HG03439 (cell line): Measurements from ENCODE around the gene FREM1.

Experiments used
- ATAC-seq: cut with Tn5 transposase; IDR thresholded peaks from one replicate; pipeline ENCODE4 v1.9.1; 2021; ENCODE audit warnings: mild to moderate bottlenecking, moderate library complexity; ENCODE audit not compliant: unreplicated experiment

The FREM1 gene

DNA sequence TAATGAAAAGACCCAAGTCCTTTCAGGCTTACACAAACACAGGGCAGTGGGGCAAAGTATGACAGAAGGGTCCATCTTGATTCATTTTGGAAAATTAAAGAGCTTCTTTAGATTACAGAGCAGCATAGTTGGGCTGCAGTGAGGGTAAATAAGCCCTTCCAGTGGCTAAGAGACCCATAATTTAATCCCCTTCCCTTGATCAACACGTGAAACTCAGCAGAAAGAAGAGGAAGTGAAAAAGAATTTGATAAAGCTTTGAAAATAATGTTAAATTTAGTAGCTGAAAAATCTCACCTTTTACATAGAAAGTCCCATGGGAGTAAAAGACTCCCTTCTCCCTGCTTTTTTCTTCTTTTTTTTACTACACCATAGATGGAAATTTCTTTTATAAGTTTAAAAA lies 87.6 kb downstream of the FREM1 start:
- ATAC-seq = no peak

DNA sequence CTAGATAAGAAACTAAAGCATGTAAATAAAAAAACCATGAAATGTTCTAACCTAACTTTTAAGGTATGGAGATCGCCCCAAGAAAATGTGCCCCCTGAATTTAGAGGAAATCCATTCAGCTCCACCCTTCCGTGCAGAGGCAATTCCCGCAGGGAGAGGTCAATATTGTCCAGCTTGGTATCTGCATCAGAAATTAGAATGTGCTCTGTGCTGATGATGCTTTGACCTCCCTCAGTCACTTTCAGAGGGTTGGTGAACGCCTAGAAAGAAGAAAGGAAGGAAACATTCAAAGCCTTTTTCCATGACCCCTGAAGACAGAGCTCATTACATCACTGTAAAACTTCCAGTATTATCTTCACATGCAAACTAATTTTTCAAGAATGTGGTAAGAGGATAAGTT lies 91.0 kb downstream of the FREM1 start:
- no peak for ATAC-seq

DNA sequence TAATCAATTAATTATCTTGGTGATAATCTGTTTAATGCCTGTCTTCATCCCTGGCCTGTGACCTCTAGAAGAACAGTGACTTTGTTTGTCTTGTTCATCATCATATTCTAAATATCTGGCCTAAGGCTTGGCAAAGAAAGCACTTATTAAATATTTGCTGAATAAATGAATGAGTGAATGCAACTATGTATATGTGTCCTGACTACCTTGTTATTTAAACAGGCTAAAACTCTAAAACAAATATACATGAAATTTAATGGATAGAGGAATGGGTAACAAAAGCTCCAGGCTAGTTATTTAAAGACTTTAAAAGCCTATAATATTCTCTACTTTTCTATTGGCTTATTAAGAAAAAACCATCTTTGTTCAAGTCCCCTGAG lies 96.0 kb downstream of the FREM1 start:
- ATAC-seq = no peak

DNA sequence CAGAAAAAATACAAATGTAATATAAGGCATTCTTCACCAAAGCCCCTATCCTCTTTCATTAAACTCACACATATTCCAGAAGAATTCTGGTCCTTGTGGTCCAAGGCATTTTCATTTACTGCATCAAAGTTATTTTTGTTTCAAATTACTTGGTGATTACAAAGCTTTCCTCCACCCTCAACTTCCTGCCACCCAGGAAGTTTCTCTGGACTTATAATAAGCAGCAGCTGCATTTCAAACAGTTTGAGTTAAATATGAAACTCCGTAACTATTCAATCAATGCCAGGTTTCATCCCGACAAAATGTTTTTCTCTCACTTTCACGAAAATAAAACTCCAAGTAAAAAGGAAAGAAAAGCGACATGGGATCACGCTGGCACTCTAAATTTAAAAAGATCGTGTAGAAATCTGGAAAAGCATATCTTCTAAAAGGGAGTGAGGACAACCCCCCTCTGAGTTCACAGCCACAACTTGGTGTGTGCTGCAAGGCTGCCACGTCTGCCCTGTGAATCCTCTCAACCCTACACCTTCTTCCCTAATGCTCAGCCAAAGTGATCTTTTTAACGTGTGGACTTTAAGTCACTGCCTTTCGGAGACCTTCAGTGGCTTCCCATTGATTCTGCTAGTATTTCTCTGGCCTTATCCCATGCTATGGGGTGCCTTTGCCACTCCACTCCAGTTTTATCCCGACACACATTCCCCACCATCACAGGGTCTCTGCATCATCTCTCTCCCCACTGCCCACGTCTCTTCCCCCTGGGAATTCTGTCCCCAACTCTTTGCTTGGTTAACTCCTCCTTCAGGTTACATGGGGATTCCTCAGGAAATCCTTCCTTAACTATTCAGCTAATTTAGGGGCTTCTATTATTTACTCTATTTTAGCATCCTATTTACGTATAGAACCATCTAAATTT lies 96.6 kb downstream of the FREM1 start:
- ATAC-seq = no peak

DNA sequence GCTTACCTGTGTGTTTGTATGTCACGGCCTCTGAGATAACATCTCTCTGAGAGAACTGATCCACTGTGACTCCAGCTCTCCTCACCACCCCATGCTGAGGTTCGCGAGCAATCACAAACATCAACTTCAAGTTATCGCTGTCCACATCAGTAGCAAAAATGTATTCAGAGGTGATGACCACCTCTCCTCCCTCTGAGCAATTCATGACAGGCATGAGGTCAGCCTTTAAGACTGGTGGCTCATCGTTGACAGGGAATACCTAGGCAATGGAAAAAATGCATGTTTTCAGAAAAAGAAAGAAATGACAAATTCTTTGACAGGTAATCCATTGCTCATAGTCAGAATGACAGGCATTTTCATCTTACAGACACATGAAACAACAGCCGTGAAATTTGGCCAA lies 97.4 kb downstream of the FREM1 start:
- no peak for ATAC-seq

DNA sequence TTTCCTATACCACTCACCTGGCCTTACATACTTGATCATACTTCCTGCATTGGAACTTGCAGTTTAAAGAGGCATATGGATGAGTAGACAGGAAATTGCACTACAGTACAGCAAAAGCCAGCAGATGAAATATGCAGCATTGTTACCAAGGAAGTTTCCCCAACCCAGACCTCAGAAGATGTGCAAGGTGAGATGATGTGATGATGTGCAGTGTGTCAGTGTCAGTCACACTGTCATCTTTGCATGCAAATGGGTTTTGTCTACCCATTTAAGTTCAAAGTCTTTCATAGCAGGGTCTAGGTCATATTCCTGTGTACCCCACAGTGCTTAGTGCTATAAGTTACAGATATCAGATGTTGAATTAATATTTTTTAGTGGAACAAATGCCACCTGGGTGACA lies 98.4 kb downstream of the FREM1 start:
- no peak for ATAC-seq

DNA sequence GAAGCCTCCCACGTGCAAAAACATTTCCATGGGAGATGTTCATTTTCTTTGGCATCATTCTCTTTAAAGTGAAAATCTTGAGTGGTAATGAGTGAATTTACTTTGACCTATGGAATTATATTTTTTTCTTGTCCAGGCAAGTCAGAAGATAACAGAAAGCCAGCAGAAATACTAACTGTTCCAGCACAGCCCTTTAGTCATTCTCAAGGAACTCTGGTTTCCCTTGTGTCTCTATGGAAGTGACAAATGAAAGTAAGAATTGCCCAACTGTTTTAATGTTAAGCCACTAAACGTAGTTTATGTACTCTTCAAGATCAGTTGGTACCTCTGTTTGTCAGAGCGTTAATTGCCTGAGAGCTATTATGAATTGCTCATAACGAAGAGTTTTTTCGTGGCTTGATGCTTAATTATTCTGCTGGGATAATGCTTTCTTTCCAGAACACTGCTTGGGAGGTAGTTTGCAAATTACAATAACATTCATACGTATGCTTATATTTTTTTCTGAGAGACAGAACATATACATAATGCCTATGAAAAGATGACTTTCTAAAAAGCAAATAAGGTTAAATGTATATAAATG lies 103.2 kb downstream of the FREM1 start:
- no peak for ATAC-seq

DNA sequence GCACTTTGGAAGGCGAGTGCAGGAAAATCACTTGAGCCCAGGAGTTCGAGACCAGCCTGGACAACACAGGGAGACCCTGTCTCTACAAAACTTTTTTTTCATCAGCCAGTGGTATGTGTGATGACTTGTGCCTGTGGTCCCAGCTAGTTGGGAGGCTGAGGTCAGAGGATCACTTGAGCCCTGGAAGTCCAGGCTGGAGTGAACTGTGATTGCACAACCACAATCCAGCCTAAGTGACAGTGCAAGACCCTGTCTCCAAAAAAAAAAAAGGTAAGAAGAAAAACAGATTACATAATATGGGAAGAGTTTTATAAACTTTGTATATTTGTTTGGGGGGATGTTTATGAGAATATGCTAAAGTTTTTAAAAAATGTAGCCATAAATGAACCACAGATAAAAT lies 111.2 kb downstream of the FREM1 start:
- ATAC-seq = no peak

DNA sequence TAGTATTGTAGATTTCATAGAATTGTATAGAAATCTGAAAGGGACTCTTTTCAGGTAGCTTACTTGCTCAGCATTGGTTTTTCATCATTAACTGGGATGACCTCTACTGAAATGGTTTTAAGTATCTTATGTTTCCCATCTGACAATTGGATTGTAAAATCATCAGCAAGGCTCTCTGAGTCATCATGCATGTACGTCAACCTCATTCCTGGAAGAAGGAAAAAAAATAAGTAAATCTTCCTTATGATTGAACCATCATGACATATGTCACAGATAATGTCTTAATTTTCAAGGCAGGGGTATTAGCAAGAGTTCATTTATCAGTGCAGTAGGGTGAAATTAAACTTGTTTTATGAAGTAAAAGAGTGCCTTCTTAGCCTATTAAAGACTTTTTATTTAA lies 112.8 kb downstream of the FREM1 start:
- ATAC-seq = no peak

DNA sequence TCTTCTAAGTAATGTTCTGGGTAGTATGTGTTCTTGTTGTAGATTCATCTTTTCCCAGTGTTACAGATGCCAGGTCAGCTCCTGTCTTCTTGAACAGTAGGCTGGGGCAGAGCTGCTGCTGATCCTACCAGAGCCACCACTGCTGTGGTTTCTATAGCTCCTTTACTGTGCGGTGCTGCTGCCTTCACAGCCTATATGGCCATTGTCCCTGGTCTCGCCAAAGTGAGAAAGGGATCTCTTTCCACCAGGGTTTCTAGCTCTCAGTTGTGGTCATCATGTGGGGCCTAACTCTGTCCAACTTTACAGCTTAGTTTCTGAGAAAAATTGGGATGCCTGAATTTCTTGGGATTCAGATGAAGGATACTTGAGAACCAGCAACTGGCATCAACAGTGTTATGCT lies 116.8 kb downstream of the FREM1 start:
- no peak for ATAC-seq

DNA sequence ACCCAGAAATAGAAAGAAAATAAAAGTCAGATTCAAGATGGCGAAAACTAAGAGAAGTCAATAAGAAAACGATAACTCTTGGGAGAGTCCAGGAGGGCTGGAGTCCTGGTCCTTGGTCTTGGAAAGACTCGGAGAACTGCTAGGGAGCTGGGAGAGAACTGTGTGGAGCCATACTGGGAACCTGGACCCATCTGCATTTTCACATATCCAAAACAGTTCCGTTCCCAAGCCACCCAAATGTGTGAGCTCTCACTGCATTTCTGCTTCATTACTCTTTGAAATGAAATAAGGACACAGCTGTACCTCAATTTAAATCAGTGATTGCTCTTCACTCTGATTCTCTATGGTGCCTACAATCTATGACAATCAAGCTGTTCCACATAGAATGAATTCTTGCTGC lies 119.6 kb downstream of the FREM1 start:
- no peak for ATAC-seq

DNA sequence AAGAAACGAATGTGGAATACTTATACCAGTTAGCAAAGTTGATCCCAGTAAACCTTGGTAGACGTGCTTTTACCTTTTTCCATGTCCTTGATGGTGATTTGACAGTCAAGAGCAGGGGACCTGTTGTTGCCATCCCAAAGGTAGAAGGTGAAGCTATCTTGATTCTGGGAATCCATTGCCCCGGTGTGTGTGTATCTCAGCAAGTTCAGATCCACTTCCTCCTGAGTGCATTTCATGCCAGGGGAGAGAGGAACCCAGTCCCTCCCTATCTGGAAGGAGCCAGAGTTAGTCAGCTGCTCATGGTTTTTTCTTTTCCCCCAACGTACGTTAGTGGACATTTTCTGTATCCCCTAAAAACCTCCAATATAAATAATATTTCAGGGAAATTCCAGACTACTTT lies 121.4 kb downstream of the FREM1 start:
- no peak for ATAC-seq

DNA sequence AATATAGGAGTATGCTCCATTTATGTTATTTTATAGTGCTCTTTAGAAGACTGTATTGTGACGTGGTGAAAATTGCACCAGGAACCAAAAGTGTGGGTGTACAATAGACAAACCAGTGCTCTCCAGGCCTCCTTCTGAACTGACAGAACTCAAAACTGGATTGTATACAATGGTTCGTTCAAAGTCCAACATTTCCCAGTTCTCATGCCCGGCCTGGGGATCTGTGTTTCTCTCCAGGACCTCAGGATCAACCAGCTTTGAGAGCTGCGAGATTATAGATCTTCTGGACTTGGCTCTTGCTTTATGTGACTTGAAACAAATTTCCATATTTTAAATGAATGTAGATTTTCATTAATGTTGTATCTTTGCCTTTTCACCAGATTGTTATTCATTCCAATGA lies 126.9 kb downstream of the FREM1 start:
- no peak for ATAC-seq

DNA sequence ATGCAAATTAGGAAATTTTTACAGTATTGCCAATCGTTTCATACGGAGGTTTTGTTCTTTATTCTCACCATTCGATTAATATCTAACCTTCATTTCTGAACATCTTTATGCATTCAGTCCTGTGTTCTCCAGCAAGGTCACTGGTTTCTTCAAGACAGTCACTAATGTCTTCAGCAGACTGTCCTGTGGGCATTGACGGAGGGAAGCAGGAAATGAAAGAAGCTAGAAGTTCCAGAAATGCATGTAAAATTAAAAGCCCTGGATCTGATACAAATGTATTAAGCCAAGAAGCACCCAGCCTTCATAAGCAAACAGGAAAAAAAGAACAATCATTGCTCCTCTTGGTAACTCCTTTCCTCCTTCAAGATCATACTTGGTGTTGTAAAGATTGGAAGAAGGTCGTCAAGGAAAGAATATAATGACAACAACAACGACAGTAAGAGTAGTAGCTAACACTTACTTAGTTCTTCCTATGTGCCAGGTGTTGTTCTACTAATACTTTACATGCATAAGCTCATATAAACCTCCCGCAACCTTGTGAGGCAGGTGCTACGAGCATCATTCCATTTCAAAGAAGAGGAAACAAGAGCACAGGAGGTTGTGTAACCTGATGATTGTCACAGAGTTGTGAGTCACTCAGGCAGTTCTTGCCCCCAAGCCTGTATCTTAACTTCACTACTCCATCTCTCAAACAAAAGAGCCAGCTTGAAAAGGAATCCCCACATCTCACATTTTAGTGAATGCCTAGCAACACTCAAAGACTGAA lies 127.8 kb downstream of the FREM1 start:
- ATAC-seq = no peak

DNA sequence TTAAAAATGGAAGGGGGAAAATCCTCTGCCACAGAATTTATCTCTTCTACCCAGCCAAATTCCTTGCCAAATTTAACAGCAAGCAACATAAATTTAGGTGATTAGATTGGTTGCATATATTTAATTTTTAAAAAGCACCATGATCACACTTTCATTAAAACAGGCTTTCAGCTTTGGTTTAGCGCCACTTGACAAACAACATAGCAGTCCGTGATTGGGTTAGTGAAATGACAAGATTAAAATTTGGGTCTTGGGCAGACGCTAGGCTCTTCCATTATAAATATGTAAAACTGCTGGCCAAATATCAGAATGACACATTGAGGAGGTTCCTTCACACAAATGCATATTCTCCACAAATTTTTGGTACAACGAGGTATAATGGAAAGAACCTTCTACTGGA lies 129.5 kb downstream of the FREM1 start:
- ATAC-seq = no peak

DNA sequence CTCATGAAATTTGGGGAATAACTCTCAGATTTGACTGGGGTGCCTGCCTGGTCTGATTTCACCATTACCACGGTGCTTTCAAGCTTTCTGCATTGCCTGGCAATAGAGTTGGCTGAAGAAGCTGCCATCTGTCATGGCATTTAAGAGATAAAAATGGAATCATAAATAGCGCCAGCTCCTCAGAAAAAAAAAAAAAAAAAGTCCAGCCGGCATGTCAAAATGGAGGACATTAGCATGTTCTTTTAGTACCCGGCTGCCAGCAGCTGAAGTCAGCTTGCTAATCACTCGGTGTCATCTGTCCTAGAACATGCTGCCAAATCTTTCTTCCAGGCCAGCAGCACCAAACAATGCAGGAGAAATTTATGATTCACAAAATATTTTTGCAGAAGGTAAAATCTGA lies 130.0 kb downstream of the FREM1 start:
- no peak for ATAC-seq

DNA sequence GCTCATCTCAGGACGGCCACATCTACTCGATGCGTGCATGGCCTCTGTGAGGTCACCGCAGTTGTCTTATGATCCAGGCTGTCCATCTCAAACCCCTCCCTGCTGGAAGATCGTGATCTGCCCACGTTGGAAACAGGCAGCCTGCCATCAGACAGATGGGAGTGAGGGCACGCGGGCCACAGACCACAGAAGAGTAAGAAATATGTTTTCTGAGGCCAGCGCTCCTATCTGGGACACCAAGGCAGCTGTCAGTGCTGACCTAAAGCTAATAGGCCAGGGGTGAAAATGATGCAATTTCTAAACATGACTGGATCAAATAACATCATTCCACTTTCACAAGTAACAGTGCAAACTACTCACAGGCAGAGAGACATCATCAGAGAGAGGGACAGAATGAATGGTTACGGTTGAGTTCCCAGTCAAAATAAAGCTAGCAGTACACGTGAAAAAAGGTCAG lies 130.6 kb downstream of the FREM1 start:
- ATAC-seq = no peak

DNA sequence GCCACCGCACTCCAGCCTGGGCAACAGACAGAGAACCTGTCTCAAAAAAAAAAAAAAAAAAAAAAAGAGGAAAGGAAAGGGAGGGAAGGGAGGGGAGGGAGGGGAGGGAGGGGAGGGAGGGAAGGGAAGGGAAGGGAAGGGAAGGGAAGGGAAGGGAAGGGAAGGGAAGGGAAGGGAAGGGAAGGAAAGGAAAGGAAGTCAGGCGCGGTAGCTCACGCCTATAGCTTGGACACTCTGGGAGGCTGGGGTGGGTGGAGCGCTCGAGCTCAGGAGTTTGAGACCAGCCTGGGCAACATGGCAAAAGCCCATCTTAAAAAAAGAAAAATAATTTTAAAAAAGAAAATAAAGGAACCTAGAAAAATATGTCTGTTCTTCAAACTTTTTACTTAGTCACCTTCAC lies 131.7 kb downstream of the FREM1 start:
- ATAC-seq = no peak

DNA sequence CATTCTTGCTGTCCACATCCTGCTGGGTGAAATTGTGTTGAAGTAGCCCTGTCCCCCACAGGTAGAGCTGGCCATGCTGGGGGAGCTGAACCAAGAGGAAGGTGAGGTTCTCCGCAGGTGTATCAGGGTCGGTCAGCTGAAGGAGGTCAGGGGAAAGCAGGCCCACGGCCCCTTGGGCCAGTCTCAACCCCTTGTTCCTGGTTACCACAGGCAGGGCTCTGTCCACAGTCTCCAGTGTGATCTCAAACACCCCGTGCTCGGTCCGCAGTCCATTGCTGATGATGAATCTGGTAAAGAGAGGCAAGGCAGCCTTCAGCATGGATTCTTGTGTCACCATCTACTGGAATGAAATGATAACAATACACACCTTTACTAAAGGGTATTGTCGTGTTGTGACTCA lies 134.3 kb downstream of the FREM1 start:
- ATAC-seq = no peak

DNA sequence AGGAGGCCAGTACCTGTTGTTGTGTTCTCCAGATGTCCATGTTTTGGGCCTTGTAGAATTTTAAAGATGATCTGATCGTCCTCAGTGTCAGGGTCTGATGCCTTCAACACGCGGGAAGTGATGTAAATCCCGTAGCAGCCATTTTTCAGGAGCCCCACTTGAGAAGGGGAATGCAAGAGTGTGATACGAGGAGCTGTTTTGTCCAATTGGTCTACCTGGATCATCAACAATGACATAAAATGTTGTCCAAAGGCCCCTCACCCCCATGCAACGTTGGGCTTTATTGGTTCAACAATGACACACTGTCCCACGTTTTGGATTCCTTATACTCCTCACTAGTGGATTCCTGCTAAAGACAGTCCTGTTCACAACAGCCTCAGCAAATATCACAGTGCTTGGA lies 139.6 kb downstream of the FREM1 start:
- no peak for ATAC-seq

DNA sequence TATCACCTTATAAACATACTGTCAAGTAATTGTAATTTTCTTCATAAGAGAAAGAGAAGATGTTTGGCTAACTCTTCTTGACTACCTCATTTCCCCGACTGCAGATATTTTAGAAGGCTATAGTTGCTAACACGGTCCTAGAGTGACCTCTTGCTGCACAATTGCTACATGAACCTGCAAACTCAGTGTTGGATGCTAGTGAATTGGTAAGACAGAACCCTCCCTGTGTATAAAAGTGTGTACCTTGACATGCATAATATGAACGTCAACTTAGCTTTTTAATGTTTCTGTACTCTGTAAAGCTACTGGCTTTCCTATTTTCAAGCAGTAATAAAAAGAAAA lies 141.0 kb downstream of the FREM1 start:
- ATAC-seq = no peak
